HCT116 (cell line): ENCODE data around the gene ANKRD44. TPM values are rescaled to one million over a fixed set of nuclear protein-coding genes. Genes with fewer than 3 reads are reported as not detected.

Experiments used
- ATAC-seq: fragments of 200-7000 bp; cut with Tn5 transposase; 2 replicates; pipeline ENCODE4 v1.9.1; 2020; ENCODE audit warnings: mild to moderate bottlenecking, moderate library complexity
- BruUV-seq: library from RNA; stranded (reverse); fragments of 400-500 nt; replicated peaks from 2 replicates; lab custom pipeline; 2021; lab: Mats Ljungman, UMichigan
- CTCF ChIA-PET: fragments of 300-600 bp; sonication (Branson Sonifier 250); formaldehyde crosslinking; loops from one replicate; lab custom pipeline; 2021; ENCODE audit warnings: antibody characterized with exemption; lab: Charles Lee
- POLR2A ChIA-PET: fragments of 300-600, 350-600 bp; sonication (Branson Sonifier 250); formaldehyde crosslinking; loops from one replicate; lab custom pipeline; 2021; ENCODE audit warnings: antibody characterized with exemption; lab: Charles Lee
- RAD21 ChIA-PET, 2 experiments: fragments of 300-600 bp; sonication (Branson Sonifier 250); formaldehyde crosslinking; loops; one replicate each; lab custom pipeline; 2023; ENCODE audit warnings: low total read pairs in 2 of 2; ENCODE audit not compliant: uncharacterized antibody in 2 of 2, unreplicated experiment in 2 of 2, low non-redundant PET in 1 of 2; lab: Charles Lee
- DNase-seq: peaks from one replicate; pipeline ENCODE4 v3.0.0-alpha.2; 2010; ENCODE audit warnings: low read depth, low spot score
- H2AFZ ChIP-seq: fragments of 200-600 bp; shearing (Covaris generic), sonication (generic); 2 replicates; pipeline ENCODE4 v1.6.1; 2017; ENCODE audit warnings: low read depth, mixed run types, mixed read lengths, antibody characterized with exemption, low read length; ENCODE audit not compliant: poor library complexity, severe bottlenecking
- H3K27ac ChIP-seq: 2 replicates; pipeline ENCODE4 v1.5.1; 2012; ENCODE audit warnings: low read depth, low read length
- H3K27me3 ChIP-seq: fragments of 200-600 bp; sonication (generic); 2 replicates; pipeline ENCODE4 v1.6.1; 2016; ENCODE audit warnings: mixed run types, low read length, mixed read lengths; ENCODE audit not compliant: insufficient read depth
- H3K36me3 ChIP-seq, 2 experiments: fragments of 200-500 bp in 1 of 2; fragments of 200-600 bp in 1 of 2; sonication (Bioruptor generic) in 1 of 2; sonication (generic) in 1 of 2; 2 replicates each; pipeline versions ENCODE4 v1.5.1 to v1.6.1; 2014 to 2016; ENCODE audit warnings: low read length in 2 of 2, inconsistent platforms in 1 of 2, mixed read lengths in 1 of 2, mixed run types in 1 of 2; ENCODE audit not compliant: insufficient read depth in 2 of 2, control insufficient read depth in 1 of 2
- H3K4me1 ChIP-seq, 2 experiments: fragments of 200-600 bp in 1 of 2; sonication (generic) in 1 of 2; 2 replicates each; pipeline versions ENCODE4 v1.5.1 to v1.6.1; 2012 to 2017; ENCODE audit warnings: low read length in 2 of 2, inconsistent platforms in 1 of 2, mild to moderate bottlenecking in 1 of 2, mixed read lengths in 1 of 2, mixed run types in 1 of 2, moderate library complexity in 1 of 2; ENCODE audit not compliant: insufficient read depth in 2 of 2, control insufficient read depth in 1 of 2
- H3K4me2 ChIP-seq: fragments of 200-600 bp; sonication (generic); 2 replicates; pipeline ENCODE4 v1.6.1; 2017; ENCODE audit warnings: mixed run types, low read length, mixed read lengths
- H3K4me3 ChIP-seq, 2 experiments: fragments of 200-600 bp in 1 of 2; sonication (generic) in 1 of 2; replicated peaks in 1 of 2; 2 replicates each; pipeline ENCODE4 v1.5.1; 2011 to 2016; ENCODE audit warnings: low read length in 2 of 2, control low read depth in 1 of 2, low read depth in 1 of 2, mild to moderate bottlenecking in 1 of 2, mixed read lengths in 1 of 2, mixed run types in 1 of 2
- H3K79me2 ChIP-seq: fragments of 200-600 bp; sonication (generic); 2 replicates; pipeline ENCODE4 v1.6.1; 2017; ENCODE audit warnings: mild to moderate bottlenecking, mixed run types, low read length, moderate library complexity, mixed read lengths; ENCODE audit not compliant: insufficient read depth
- H3K9ac ChIP-seq: fragments of 200-600 bp; sonication (generic); 2 replicates; pipeline ENCODE4 v1.6.1; 2016; ENCODE audit warnings: low read length, mixed read lengths
- H3K9me2 ChIP-seq: fragments of 200-600 bp; sonication (generic), shearing (Covaris generic); 2 replicates; pipeline ENCODE4 v1.6.1; 2017; ENCODE audit warnings: mixed run types, mild to moderate bottlenecking, moderate library complexity; ENCODE audit not compliant: insufficient read depth
- H3K9me3 ChIP-seq, 2 experiments: fragments of 200-500 bp in 1 of 2; fragments of 200-600 bp in 1 of 2; sonication (Bioruptor generic) in 1 of 2; sonication (generic) in 1 of 2; 2 replicates each; pipeline ENCODE4 v1.6.1; 2014 to 2017; ENCODE audit warnings: low read length in 2 of 2, mixed read lengths in 2 of 2, inconsistent platforms in 1 of 2, low read depth in 1 of 2, mild to moderate bottlenecking in 1 of 2, mixed run types in 1 of 2, moderate library complexity in 1 of 2; ENCODE audit not compliant: control insufficient read depth in 1 of 2, insufficient read depth in 1 of 2
- H4K20me1 ChIP-seq: fragments of 200-600 bp; sonication (generic), shearing (Covaris generic); 2 replicates; pipeline ENCODE4 v1.6.1; 2017; ENCODE audit warnings: mixed run types, mild to moderate bottlenecking, moderate library complexity; ENCODE audit not compliant: insufficient read depth
- CBX3 ChIP-seq: IDR thresholded peaks from 2 replicates; pipeline ENCODE4 v1.6.1; 2012; ENCODE audit warnings: low read depth
- CTCF ChIP-seq, 3 experiments: fragments of 200-600 bp in 1 of 3; sonication (generic) in 1 of 3; IDR thresholded peaks in 2 of 3; conservative IDR thresholded peaks in 1 of 3; 2 replicates each; pipeline ENCODE4 v1.5.1; 2012 to 2017; ENCODE audit warnings: low read depth in 2 of 3, low read length in 2 of 3, antibody characterized with exemption in 1 of 3, borderline replicate concordance in 1 of 3, control low read depth in 1 of 3, mild to moderate bottlenecking in 1 of 3, mixed read lengths in 1 of 3, mixed run types in 1 of 3, moderate library complexity in 1 of 3; ENCODE audit not compliant: insufficient read depth in 1 of 3
- EGR1 ChIP-seq: IDR thresholded peaks from 2 replicates; pipeline ENCODE4 v1.6.1; 2012; ENCODE audit warnings: low read depth
- ELF1 ChIP-seq: IDR thresholded peaks from 2 replicates; pipeline ENCODE4 v1.6.1; 2012; ENCODE audit warnings: low read depth, borderline replicate concordance
- EZH2phosphoT487 ChIP-seq: fragments of 200-600 bp; IDR thresholded peaks from 2 replicates; pipeline ENCODE4 v1.6.1; 2018; ENCODE audit warnings: antibody characterized with exemption, borderline replicate concordance
- MAX ChIP-seq: IDR thresholded peaks from 2 replicates; pipeline ENCODE4 v1.6.1; 2012
- POLR2A ChIP-seq: IDR thresholded peaks from 2 replicates; pipeline ENCODE4 v1.7.0; 2011; ENCODE audit warnings: borderline replicate concordance; ENCODE audit not compliant: insufficient read depth, insufficient read length; ENCODE audit errors: extremely low read depth
- POLR2AphosphoS5 ChIP-seq: IDR thresholded peaks from 2 replicates; pipeline ENCODE4 v1.6.1; 2011; ENCODE audit warnings: mild to moderate bottlenecking, low read depth, low read length, moderate library complexity
- RAD21 ChIP-seq: IDR thresholded peaks from 2 replicates; pipeline ENCODE4 v1.6.1; 2012; ENCODE audit warnings: low read depth, mild to moderate bottlenecking
- SP1 ChIP-seq: IDR thresholded peaks from 2 replicates; pipeline ENCODE4 v1.6.1; 2012; ENCODE audit warnings: low read depth
- YY1 ChIP-seq: IDR thresholded peaks from 2 replicates; pipeline ENCODE4 v1.6.1; 2011; ENCODE audit warnings: low read length, low read depth, moderate library complexity, mild to moderate bottlenecking; ENCODE audit not compliant: insufficient replicate concordance; ENCODE audit errors: extremely low read depth
- ZFX ChIP-seq: fragments of 450-650 bp; IDR thresholded peaks from 2 replicates; pipeline ENCODE4 v1.6.1; 2017
- intact Hi-C: fragments of 100-400 bp; cut with micrococcal nuclease; formaldehyde crosslinking; loops from 2 replicates; pipeline ENCODE4 v1.10.0; 2022
- total RNA-seq: library from RNA; stranded (reverse); gene quantifications from one replicate; pipeline ENCODE4 v1.2.1, GENCODE V29; 2021; ENCODE audit not compliant: unreplicated experiment
- TF ChIP-seq, protein P1 (sequence below): IDR thresholded peaks from 2 replicates; pipeline ENCODE4 v1.6.1; 2011; ENCODE audit warnings: mild to moderate bottlenecking, low read length, moderate library complexity; ENCODE audit not compliant: insufficient replicate concordance; ENCODE audit errors: extremely low read depth
- TF ChIP-seq, protein P2 (sequence below): IDR thresholded peaks from 2 replicates; pipeline ENCODE4 v1.6.1; 2012

The ANKRD44 gene
- total RNA-seq, 1 experiment from 2014 or later: 2.7 TPM

DNA sequence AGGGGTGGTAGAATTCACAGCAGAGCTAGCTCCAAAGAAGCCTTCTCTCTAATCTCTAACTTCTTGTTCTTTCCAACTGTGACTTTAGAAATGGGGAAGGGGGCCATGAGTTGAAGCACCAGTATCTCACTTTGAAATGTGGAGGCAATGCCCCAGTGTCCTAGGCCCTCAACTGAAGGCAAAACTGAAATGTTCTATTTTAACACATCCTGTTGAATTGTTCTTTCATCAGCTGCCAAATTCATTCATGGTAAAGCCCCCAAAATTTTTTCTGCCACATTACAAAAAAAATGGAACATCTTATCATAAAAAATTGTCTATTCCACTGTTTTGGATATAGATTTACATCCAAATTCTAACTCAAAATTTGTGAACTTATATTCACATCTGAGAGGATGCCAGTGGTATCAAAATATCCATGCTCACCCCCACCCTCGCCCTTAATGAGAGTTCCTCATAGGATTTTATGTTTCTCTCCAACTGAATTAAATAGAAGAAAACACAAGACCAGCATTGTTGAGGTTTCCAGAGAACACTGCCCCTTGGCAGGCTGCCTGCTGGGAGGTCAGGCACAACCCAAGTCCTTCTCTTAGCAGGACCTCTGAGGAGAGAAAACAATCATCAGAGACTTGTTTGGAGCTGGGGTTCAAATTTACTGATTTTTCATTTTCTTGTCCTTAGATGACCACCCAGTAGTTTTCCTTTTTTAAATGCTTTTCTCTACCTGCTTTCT is 236.7 kb downstream of the ANKRD44 start:
- intact Hi-C loops: no loop called here
- no peak overlapping the region for H2AFZ ChIP-seq
- H3K9ac ChIP-seq: no peak overlapping the region
- TF ChIP-seq, protein P1, sequence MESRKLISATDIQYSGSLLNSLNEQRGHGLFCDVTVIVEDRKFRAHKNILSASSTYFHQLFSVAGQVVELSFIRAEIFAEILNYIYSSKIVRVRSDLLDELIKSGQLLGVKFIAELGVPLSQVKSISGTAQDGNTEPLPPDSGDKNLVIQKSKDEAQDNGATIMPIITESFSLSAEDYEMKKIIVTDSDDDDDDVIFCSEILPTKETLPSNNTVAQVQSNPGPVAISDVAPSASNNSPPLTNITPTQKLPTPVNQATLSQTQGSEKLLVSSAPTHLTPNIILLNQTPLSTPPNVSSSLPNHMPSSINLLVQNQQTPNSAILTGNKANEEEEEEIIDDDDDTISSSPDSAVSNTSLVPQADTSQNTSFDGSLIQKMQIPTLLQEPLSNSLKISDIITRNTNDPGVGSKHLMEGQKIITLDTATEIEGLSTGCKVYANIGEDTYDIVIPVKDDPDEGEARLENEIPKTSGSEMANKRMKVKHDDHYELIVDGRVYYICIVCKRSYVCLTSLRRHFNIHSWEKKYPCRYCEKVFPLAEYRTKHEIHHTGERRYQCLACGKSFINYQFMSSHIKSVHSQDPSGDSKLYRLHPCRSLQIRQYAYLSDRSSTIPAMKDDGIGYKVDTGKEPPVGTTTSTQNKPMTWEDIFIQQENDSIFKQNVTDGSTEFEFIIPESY: no peak
- no peak for TF ChIP-seq SP1
- no peak for TF ChIP-seq POLR2A
- TF ChIP-seq ZFX: no peak
- TF ChIP-seq CTCF (IDR thresholded peaks at IDR 0.05 in 2 of 3, conservative IDR thresholded peaks at IDR 0.05 in 1 of 3; ENCODE audit: borderline replicate concordance in 1 of 3, insufficient read depth in 1 of 3, low read depth in 2 of 3, low read length in 2 of 3): no peak
- TF ChIP-seq EGR1: no peak
- TF ChIP-seq RAD21: no peak
- TF ChIP-seq POLR2AphosphoS5: no peak
- TF ChIP-seq ELF1: no peak
- no peak for TF ChIP-seq CBX3
- no peak for TF ChIP-seq EZH2phosphoT487
- TF ChIP-seq, protein P2, sequence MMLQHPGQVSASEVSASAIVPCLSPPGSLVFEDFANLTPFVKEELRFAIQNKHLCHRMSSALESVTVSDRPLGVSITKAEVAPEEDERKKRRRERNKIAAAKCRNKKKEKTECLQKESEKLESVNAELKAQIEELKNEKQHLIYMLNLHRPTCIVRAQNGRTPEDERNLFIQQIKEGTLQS: no peak
- TF ChIP-seq YY1: no peak
- no peak for TF ChIP-seq MAX
- H3K9me2 ChIP-seq: no peaks in the 10 kb centered on the region
- no peak overlapping the region for H3K27ac ChIP-seq
- ATAC-seq: no peak
- no peaks in the 10 kb centered on the region; a peak in 1 of 4 replicates for H3K4me1 ChIP-seq
- ChIA-PET POLR2A (no interaction called here), CTCF (no interaction called here), RAD21 (no interaction called here)
- no peaks in the 10 kb centered on the region for H3K79me2 ChIP-seq
- no peak overlapping the region for H3K4me3 ChIP-seq
- H3K27me3 ChIP-seq: no peaks in the 10 kb centered on the region
- DNase-seq: no peak
- no peaks in the 10 kb centered on the region for H3K9me3 ChIP-seq
- H3K36me3 ChIP-seq: no peaks in the 10 kb centered on the region
- no TSS peak for BruUV-seq
- no peaks in the 10 kb centered on the region for H4K20me1 ChIP-seq
- H3K4me2 ChIP-seq: no peak overlapping the region
